Astrocyte (in vitro differentiated cells and primary cell): Measurements from ENCODE around the gene TMEM45A.

Source experiments
- EZH2 ChIP-seq: IDR thresholded peaks from 2 replicates; pipeline ENCODE4 v1.6.1; 2012; ENCODE audit warnings: mild to moderate bottlenecking, low read length, inconsistent platforms; ENCODE audit not compliant: insufficient read depth
- TF ChIP-seq, protein P1 (sequence below): IDR thresholded peaks from 2 replicates; pipeline ENCODE4 v1.5.1; 2011; ENCODE audit warnings: low read depth, mild to moderate bottlenecking, inconsistent platforms, low read length, moderate library complexity; ENCODE audit not compliant: insufficient read depth

- TF ChIP-seq, protein P1, sequence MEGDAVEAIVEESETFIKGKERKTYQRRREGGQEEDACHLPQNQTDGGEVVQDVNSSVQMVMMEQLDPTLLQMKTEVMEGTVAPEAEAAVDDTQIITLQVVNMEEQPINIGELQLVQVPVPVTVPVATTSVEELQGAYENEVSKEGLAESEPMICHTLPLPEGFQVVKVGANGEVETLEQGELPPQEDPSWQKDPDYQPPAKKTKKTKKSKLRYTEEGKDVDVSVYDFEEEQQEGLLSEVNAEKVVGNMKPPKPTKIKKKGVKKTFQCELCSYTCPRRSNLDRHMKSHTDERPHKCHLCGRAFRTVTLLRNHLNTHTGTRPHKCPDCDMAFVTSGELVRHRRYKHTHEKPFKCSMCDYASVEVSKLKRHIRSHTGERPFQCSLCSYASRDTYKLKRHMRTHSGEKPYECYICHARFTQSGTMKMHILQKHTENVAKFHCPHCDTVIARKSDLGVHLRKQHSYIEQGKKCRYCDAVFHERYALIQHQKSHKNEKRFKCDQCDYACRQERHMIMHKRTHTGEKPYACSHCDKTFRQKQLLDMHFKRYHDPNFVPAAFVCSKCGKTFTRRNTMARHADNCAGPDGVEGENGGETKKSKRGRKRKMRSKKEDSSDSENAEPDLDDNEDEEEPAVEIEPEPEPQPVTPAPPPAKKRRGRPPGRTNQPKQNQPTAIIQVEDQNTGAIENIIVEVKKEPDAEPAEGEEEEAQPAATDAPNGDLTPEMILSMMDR: no peak
- no peak for TF ChIP-seq EZH2
Measured at GRCh38 chr3:100561459-100562158, 69.2 kb downstream of the TMEM45A start.
